Natural killer cell (primary cell): Measurements from ENCODE around the gene IFNLR1. TPM values are rescaled to one million over a fixed set of nuclear protein-coding genes. Genes with fewer than 3 reads are reported as not detected.

Source experiments
- ATAC-seq, 3 donors: fragments of 150-1000 bp in 2 of 3; fragments of 200-7000 bp in 1 of 3; cut with Tn5 transposase; 1 replicate in 1 of 3; 2 replicates in 2 of 3; pipeline ENCODE4 v1.10.0; 2021; ENCODE audit warnings: mild to moderate bottlenecking in 2 of 3, moderate library complexity in 2 of 3
- DNase-seq, 2 donors: peaks; one replicate each; pipeline versions ENCODE4 v3.0.0 to v3.0.0-alpha.2; 2013 to 2021; ENCODE audit warnings: mixed read lengths in 1 of 2
- H3K27ac ChIP-seq: one replicate; pipeline ENCODE4 v1.5.1; 2013; ENCODE audit warnings: mild to moderate bottlenecking, low read length
- H3K27me3 ChIP-seq: one replicate; pipeline ENCODE4 v1.6.1; 2013; ENCODE audit warnings: low read length; ENCODE audit not compliant: control insufficient read depth, insufficient read depth
- H3K36me3 ChIP-seq: one replicate; pipeline ENCODE4 v1.6.1; 2013; ENCODE audit warnings: low read length; ENCODE audit not compliant: control insufficient read depth, insufficient read depth
- H3K4me1 ChIP-seq: one replicate; pipeline ENCODE4 v1.6.1; 2013; ENCODE audit warnings: low read length; ENCODE audit not compliant: control insufficient read depth, insufficient read depth
- H3K4me3 ChIP-seq: one replicate; pipeline ENCODE4 v1.5.1; 2013; ENCODE audit warnings: low read length
- H3K9me3 ChIP-seq: one replicate; pipeline ENCODE4 v1.6.1; 2013; ENCODE audit warnings: low read length; ENCODE audit not compliant: control insufficient read depth, insufficient read depth
- H3K27ac Mint-ChIP-seq, 2 donors: one replicate each; pipeline ENCODE4 v1.8.0; 2022; ENCODE audit warnings: mild to moderate bottlenecking in 2 of 2, mixed read lengths in 2 of 2, moderate library complexity in 1 of 2
- H3K27me3 Mint-ChIP-seq, 2 donors: one replicate each; pipeline ENCODE4 v1.8.0; 2022; ENCODE audit warnings: low read depth in 2 of 2, mixed read lengths in 2 of 2
- H3K36me3 Mint-ChIP-seq: one replicate; pipeline ENCODE4 v1.8.0; 2022; ENCODE audit warnings: mixed read lengths
- H3K4me1 Mint-ChIP-seq, 2 donors: one replicate each; pipeline ENCODE4 v1.8.0; 2022; ENCODE audit warnings: mixed read lengths in 2 of 2
- H3K4me3 Mint-ChIP-seq: one replicate; pipeline ENCODE4 v1.8.0; 2022; ENCODE audit warnings: mild to moderate bottlenecking, moderate library complexity, mixed read lengths
- H3K9me3 Mint-ChIP-seq, 2 donors: one replicate each; pipeline ENCODE4 v1.8.0; 2022; ENCODE audit warnings: mixed read lengths in 2 of 2
- WGBS: methylation state at CpG from one replicate; pipeline ENCODE4 v1.1.7; 2013; ENCODE audit warnings: missing lambda C conversion rate; ENCODE audit not compliant: insufficient coverage; 5-methylcytosine and 5-hydroxymethylcytosine counted together
- intact Hi-C: fragments of 100-400 bp; cut with micrococcal nuclease; formaldehyde crosslinking; loops from one replicate; pipeline ENCODE4 v1.14.2; 2022
- total RNA-seq, 4 donors: library from RNA; stranded (reverse); fragments of 120-200 nt in 1 of 4; gene quantifications; one replicate each; pipeline versions ENCODE4 v1.2.3 to v1.2.4, GENCODE V29; 2013 to 2022
- TF ChIP-seq, protein P1 (sequence below): fragments of 200-600 bp; IDR thresholded peaks from one replicate; pipeline ENCODE4 v1.8.0; 2022; ENCODE audit warnings: antibody characterized with exemption

IFNLR1 gene
- total RNA-seq, 3 donors from 2014 or later (not counting 1 experiment from before 2014, with no cell fraction given) = 0.07 to 2.5 (median 0.19) TPM

DNA sequence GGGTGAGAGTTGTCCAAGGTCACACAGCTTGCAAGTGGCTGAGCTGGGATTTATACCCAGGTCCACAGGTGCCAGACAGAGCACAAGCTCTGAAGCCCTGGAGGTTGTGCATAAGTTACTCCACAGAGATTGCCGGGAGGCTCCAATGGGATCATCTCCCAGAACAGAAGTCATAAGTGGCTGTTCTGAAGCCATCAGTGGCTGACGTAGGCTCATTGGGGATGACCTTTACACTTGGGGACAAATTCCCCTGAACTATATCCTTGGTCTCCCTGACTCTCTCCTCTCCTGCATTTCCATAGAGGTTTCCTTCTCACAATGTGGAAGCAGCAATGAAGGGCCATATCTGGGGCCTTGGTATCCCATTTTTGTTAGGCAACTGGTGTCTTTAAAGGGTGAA lies 37.0 kb upstream of the IFNLR1 start:
- DNase-seq (no peak), ATAC-seq (no peak)
- no peaks in the 10 kb centered on the region for H3K27me3 ChIP-seq
- H3K27ac Mint-ChIP-seq = no peak overlapping the region
- no peak overlapping the region for H3K4me3 ChIP-seq
- TF ChIP-seq, protein P1, sequence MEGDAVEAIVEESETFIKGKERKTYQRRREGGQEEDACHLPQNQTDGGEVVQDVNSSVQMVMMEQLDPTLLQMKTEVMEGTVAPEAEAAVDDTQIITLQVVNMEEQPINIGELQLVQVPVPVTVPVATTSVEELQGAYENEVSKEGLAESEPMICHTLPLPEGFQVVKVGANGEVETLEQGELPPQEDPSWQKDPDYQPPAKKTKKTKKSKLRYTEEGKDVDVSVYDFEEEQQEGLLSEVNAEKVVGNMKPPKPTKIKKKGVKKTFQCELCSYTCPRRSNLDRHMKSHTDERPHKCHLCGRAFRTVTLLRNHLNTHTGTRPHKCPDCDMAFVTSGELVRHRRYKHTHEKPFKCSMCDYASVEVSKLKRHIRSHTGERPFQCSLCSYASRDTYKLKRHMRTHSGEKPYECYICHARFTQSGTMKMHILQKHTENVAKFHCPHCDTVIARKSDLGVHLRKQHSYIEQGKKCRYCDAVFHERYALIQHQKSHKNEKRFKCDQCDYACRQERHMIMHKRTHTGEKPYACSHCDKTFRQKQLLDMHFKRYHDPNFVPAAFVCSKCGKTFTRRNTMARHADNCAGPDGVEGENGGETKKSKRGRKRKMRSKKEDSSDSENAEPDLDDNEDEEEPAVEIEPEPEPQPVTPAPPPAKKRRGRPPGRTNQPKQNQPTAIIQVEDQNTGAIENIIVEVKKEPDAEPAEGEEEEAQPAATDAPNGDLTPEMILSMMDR = no peak
- H3K36me3 ChIP-seq = no peaks in the 10 kb centered on the region
- H3K4me3 Mint-ChIP-seq = no peak overlapping the region
- H3K4me1 Mint-ChIP-seq = no peaks in the 10 kb centered on the region
- H3K4me1 ChIP-seq = no peaks in the 10 kb centered on the region
- WGBS = 91% methylated on average over 2 of the region's 2 CpGs
- no peaks in the 10 kb centered on the region for H3K36me3 Mint-ChIP-seq
- H3K9me3 Mint-ChIP-seq = no peaks in the 10 kb centered on the region
- no peak overlapping the region for H3K27ac ChIP-seq
- peaks cover 6 to 33% of the 10 kb centered on the region in 2 donors for H3K27me3 Mint-ChIP-seq
- intact Hi-C loops = no loop called here
- H3K9me3 ChIP-seq = no peaks in the 10 kb centered on the region

DNA sequence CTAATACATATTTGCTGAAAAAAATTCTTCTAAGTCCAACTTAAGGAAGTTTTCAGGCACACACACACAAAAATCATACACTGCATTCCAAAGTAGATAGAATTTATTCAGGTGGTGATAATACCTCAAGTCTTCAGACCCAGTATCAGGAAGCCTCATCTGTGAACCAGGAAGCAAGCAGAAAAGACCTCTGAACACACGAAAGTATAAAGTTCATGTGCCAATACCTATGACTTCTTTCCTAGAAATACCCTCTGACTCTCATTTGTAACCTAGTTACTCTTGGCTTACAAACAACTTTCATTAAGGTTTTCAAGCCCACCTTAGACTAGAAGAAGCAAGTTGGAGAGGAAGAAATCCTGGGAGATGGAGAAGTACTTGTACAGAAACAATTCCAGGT lies 35.7 kb upstream of the IFNLR1 start:
- 69% methylated on average over 1 of the region's 1 CpG for WGBS
- no peaks in the 10 kb centered on the region for H3K4me1 ChIP-seq
- Mint-ChIP-seq H3K9me3 (no peaks in the 10 kb centered on the region), H3K4me1 (no peaks in the 10 kb centered on the region), H3K36me3 (no peaks in the 10 kb centered on the region), H3K4me3 (no peak overlapping the region), H3K27me3 (peaks cover 12 to 32% of the 10 kb centered on the region in 2 donors), H3K27ac (no peak overlapping the region)
- H3K4me3 ChIP-seq = no peak overlapping the region
- intact Hi-C loops = no loop called here
- H3K36me3 ChIP-seq = no peaks in the 10 kb centered on the region
- no peaks in the 10 kb centered on the region for H3K27me3 ChIP-seq
- H3K27ac ChIP-seq = no peak overlapping the region
- TF ChIP-seq, protein P1 = no peak
- no peaks in the 10 kb centered on the region for H3K9me3 ChIP-seq
- DNase-seq (no peak), ATAC-seq (no peak)

DNA sequence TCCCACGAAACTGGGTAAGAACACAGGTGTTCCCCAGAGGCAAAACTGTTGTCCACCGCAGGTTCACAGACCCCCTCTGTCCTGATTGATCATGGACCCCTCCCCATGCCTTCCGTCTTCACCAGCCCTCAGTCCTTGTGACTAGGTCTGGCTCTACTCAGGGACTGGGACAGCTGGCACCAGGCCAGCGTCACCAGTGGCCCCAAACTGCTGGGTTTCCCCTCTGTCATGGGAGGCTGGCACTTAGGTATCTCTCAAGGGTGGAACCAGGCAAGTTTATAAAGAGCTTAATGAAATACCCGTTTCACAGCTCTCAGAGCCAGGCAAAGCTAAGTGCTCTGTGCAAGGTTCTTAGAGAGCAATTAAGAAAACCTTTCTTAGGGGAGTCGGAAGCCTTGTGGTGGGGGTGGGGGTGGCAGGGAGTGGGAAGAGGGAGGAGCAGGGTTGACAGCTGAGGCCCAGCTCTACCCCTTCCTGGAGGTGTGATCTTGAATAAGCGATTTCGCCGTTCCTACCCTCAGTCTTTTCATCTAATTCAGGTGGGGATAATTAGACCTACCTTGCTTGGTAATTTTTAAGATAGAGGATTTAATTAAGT lies 35.0 kb upstream of the IFNLR1 start:
- Mint-ChIP-seq H3K4me1 (no peaks in the 10 kb centered on the region), H3K4me3 (no peak overlapping the region), H3K9me3 (no peaks in the 10 kb centered on the region), H3K27me3 (peaks cover 12 to 32% of the 10 kb centered on the region in 2 donors), H3K36me3 (no peaks in the 10 kb centered on the region), H3K27ac (no peak overlapping the region)
- 85% methylated on average over 6 of the region's 9 CpGs for WGBS
- Histone ChIP-seq H3K27ac (no peak overlapping the region), H3K9me3 (no peaks in the 10 kb centered on the region), H3K36me3 (no peaks in the 10 kb centered on the region), H3K27me3 (peaks cover 2% of the 10 kb centered on the region), H3K4me3 (no peak overlapping the region), H3K4me1 (no peaks in the 10 kb centered on the region)
- TF ChIP-seq, protein P1 = no peak
- ATAC-seq (no peak), DNase-seq (no peak)
- intact Hi-C loops = no loop called here

DNA sequence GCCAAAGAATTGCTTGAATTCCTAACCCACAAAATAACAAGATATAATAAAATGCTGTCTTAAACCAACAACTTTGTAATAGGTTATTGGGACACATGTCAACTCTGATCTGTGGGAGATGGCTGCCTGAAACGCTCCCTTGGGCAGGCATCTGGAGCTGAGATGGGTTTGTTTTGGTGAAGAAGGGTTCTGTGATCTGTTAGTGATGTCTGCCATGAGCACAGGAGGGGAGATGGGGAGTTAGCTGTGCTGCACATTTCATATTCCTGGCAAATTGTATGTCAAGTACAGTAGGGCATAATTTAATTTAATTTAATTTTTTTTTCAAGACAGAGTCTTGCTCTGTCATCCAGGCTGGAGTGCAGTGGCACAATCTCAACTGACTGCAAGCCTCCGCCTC lies 34.2 kb upstream of the IFNLR1 start:
- Mint-ChIP-seq H3K27me3 (peaks cover 15 to 36% of the 10 kb centered on the region in 2 donors), H3K4me3 (no peak overlapping the region), H3K27ac (no peak overlapping the region), H3K4me1 (no peaks in the 10 kb centered on the region), H3K9me3 (no peaks in the 10 kb centered on the region), H3K36me3 (no peaks in the 10 kb centered on the region)
- no peak overlapping the region for H3K27ac ChIP-seq
- ATAC-seq = no peak
- H3K4me3 ChIP-seq = no peak overlapping the region
- no peaks in the 10 kb centered on the region for H3K9me3 ChIP-seq
- H3K36me3 ChIP-seq = no peaks in the 10 kb centered on the region
- 93% methylated on average over 2 of the region's 2 CpGs for WGBS
- H3K4me1 ChIP-seq = no peaks in the 10 kb centered on the region
- TF ChIP-seq, protein P1 = no peak
- peaks cover 2% of the 10 kb centered on the region for H3K27me3 ChIP-seq
- intact Hi-C loops = no loop called here
- no peak for DNase-seq
